GM19023 (cell line): ENCODE data around the gene AMER3.
A peak's percentile ranks its signal among the peaks of the same experiment; 100 is the strongest.
"Not testable (repeated sequence)": the region's sequence is repeated elsewhere in the genome, so short reads cannot be mapped to it uniquely, and the experiment has no call there.

Source experiments
- ATAC-seq: cut with Tn5 transposase; IDR thresholded peaks from one replicate; pipeline ENCODE4 v1.9.1; 2021; ENCODE audit warnings: mild to moderate bottlenecking, moderate library complexity; ENCODE audit not compliant: unreplicated experiment

Gene AMER3

GRCh38 chr2:130755256-130756052, at the start of gene AMER3:
Gene AMER3, plus strand, starts transcription at chr2:130755540. Its CDS starts 6,533 bp downstream, at chr2:130762073.
- ATAC-seq = peak; percentile 49

GRCh38 chr2:130714795-130715194, 40.5 kb upstream of the AMER3 start:
- ATAC-seq = not testable (repeated sequence)

- no peak for ATAC-seq
Measured at GRCh38 chr2:130720036-130720435, 35.3 kb upstream of the AMER3 start.

GRCh38 chr2:130720528-130720927, 34.8 kb upstream of the AMER3 start:
- no peak for ATAC-seq

GRCh38 chr2:130724455-130724854, 30.9 kb upstream of the AMER3 start:
- ATAC-seq = no peak

- no peak for ATAC-seq
Measured at GRCh38 chr2:130726614-130727180, 28.6 kb upstream of the AMER3 start.

- peak; percentile 97 for ATAC-seq
Measured at GRCh38 chr2:130727286-130727924, 27.9 kb upstream of the AMER3 start.

- no peak for ATAC-seq
Measured at GRCh38 chr2:130728007-130728454, 27.3 kb upstream of the AMER3 start.

GRCh38 chr2:130728549-130729316, 26.6 kb upstream of the AMER3 start, which contains the start of gene GPR148:
Gene GPR148, plus strand, starts transcription at chr2:130729070. Its CDS starts 82 bp downstream, at chr2:130729152.
- ATAC-seq = no peak

GRCh38 chr2:130729322-130730299, 25.7 kb upstream of the AMER3 start:
- no peak for ATAC-seq

- ATAC-seq = not testable (repeated sequence)
Measured at GRCh38 chr2:130732257-130732656, 23.1 kb upstream of the AMER3 start.

- ATAC-seq = no peak
Measured at GRCh38 chr2:130735200-130735599, 20.1 kb upstream of the AMER3 start.

GRCh38 chr2:130736487-130736886, 18.9 kb upstream of the AMER3 start:
- ATAC-seq = no peak

GRCh38 chr2:130737592-130737991, 17.7 kb upstream of the AMER3 start:
- ATAC-seq = no peak

- ATAC-seq = no peak
Measured at GRCh38 chr2:130740671-130741070, 14.7 kb upstream of the AMER3 start.

- ATAC-seq = no peak
Measured at GRCh38 chr2:130743278-130743677, 12.1 kb upstream of the AMER3 start.

GRCh38 chr2:130744287-130745117, 10.8 kb upstream of the AMER3 start:
- no peak for ATAC-seq

- no peak for ATAC-seq
Measured at GRCh38 chr2:130749078-130749477, 6.3 kb upstream of the AMER3 start.

GRCh38 chr2:130749641-130750040, 5.7 kb upstream of the AMER3 start:
- no peak for ATAC-seq
